LHCN-M2 (cell line): ENCODE data around the gene MAP7. TPM values are rescaled to one million over a fixed set of nuclear protein-coding genes. Genes with fewer than 3 reads are reported as not detected.
A peak's percentile ranks its signal among the peaks of the same experiment; 100 is the strongest.

Experiments
- DNase-seq: peaks from one replicate; pipeline ENCODE4 v3.0.0-alpha.2; 2012; ENCODE audit warnings: low read depth
- total RNA-seq: library from RNA; depleted of rRNA; stranded (reverse); fragments of >200 nt; gene quantifications from 2 replicates; pipeline ENCODE4 v1.2.3, GENCODE V29; 2014

The MAP7 gene
- total RNA-seq, 1 experiment from 2014 or later, result 0.06 TPM

- no peak for DNase-seq
These were observed 18.2 kb downstream of the MAP7 start for GRCh38 chr6:136532030-136532429.

GRCh38 chr6:136529710-136530109, 20.5 kb downstream of the MAP7 start:
- no peak for DNase-seq

GRCh38 chr6:136528477-136528876, 21.7 kb downstream of the MAP7 start:
- DNase-seq, result no peak

- DNase-seq, result no peak
These were observed 22.4 kb downstream of the MAP7 start for GRCh38 chr6:136527831-136528230.

- DNase-seq, result no peak
These were observed 23.3 kb downstream of the MAP7 start for GRCh38 chr6:136526937-136527336.

GRCh38 chr6:136526196-136526930, 23.9 kb downstream of the MAP7 start:
- peak; percentile 24 for DNase-seq

GRCh38 chr6:136525586-136526195, 24.5 kb downstream of the MAP7 start:
- no peak for DNase-seq

GRCh38 chr6:136524936-136525413, 25.2 kb downstream of the MAP7 start:
- DNase-seq, result no peak

- no peak for DNase-seq
These were observed 25.8 kb downstream of the MAP7 start for GRCh38 chr6:136524339-136524935.

GRCh38 chr6:136523196-136523595, 27.0 kb downstream of the MAP7 start:
- no peak for DNase-seq

GRCh38 chr6:136522636-136523035, 27.6 kb downstream of the MAP7 start:
- DNase-seq, result no peak

- DNase-seq, result no peak
These were observed 28.3 kb downstream of the MAP7 start for GRCh38 chr6:136521911-136522310.

GRCh38 chr6:136521427-136521826, 28.8 kb downstream of the MAP7 start:
- DNase-seq, result no peak

GRCh38 chr6:136520517-136520916, 29.7 kb downstream of the MAP7 start:
- DNase-seq, result no peak

- no peak for DNase-seq
These were observed 32.6 kb downstream of the MAP7 start for GRCh38 chr6:136517582-136517981.

GRCh38 chr6:136517002-136517401, 33.2 kb downstream of the MAP7 start:
- no peak for DNase-seq

GRCh38 chr6:136514591-136514990, 35.6 kb downstream of the MAP7 start:
- no peak for DNase-seq

GRCh38 chr6:136511926-136512325, 38.3 kb downstream of the MAP7 start:
- DNase-seq, result no peak

GRCh38 chr6:136511397-136511796, 38.8 kb downstream of the MAP7 start:
- DNase-seq, result no peak

GRCh38 chr6:136510782-136511181, 39.4 kb downstream of the MAP7 start:
- no peak for DNase-seq

GRCh38 chr6:136510299-136510698, 39.9 kb downstream of the MAP7 start:
- no peak for DNase-seq

GRCh38 chr6:136508725-136509392, 41.4 kb downstream of the MAP7 start:
- no peak for DNase-seq
